Astrocyte (in vitro differentiated cells and primary cell): Measurements from ENCODE around the gene FUT2. TPM values are rescaled to one million over a fixed set of nuclear protein-coding genes. Genes with fewer than 3 reads are reported as not detected.
"Not testable (repeated sequence)": the region's sequence is repeated elsewhere in the genome, so short reads cannot be mapped to it uniquely, and the experiment has no call there.

Source experiments
- DNase-seq: peaks from one replicate; pipeline ENCODE4 v3.0.0-alpha.2; 2010; ENCODE audit warnings: low read depth
- FAIRE-seq: peaks from 2 replicates; lab custom pipeline; 2011; peaks lifted over from hg19 to GRCh38; lab: Jason Lieb, UNC
- H2AFZ ChIP-seq: 2 replicates; pipeline ENCODE4 v1.6.0; 2012; ENCODE audit warnings: low read depth, low read length, inconsistent platforms
- H3K27ac ChIP-seq: 2 replicates; pipeline ENCODE4 v1.5.1; 2011; ENCODE audit warnings: low read depth, low read length, inconsistent platforms
- H3K27me3 ChIP-seq: 2 replicates; pipeline ENCODE4 v1.6.0; 2011; ENCODE audit warnings: low read length, inconsistent platforms; ENCODE audit not compliant: insufficient read depth
- H3K36me3 ChIP-seq: 2 replicates; pipeline ENCODE4 v1.5.1; 2011; ENCODE audit warnings: low read length, inconsistent platforms; ENCODE audit not compliant: insufficient read depth
- H3K4me1 ChIP-seq: 2 replicates; pipeline ENCODE4 v1.5.1; 2011; ENCODE audit warnings: low read length, inconsistent platforms; ENCODE audit not compliant: insufficient read depth
- H3K4me2 ChIP-seq: 2 replicates; pipeline ENCODE4 v1.6.0; 2012; ENCODE audit warnings: low read length, inconsistent platforms
- H3K4me3 ChIP-seq: 2 replicates; pipeline ENCODE4 v1.5.1; 2011; ENCODE audit warnings: low read depth, mild to moderate bottlenecking, low read length, inconsistent platforms; ENCODE audit not compliant: insufficient read depth
- H3K79me2 ChIP-seq: 2 replicates; pipeline ENCODE4 v1.6.0; 2012; ENCODE audit warnings: mild to moderate bottlenecking, low read length, inconsistent platforms; ENCODE audit not compliant: insufficient read depth
- H3K9ac ChIP-seq: 2 replicates; pipeline ENCODE4 v1.6.0; 2012; ENCODE audit warnings: mild to moderate bottlenecking, low read length, inconsistent platforms
- H3K9me3 ChIP-seq: 2 replicates; pipeline ENCODE4 v1.5.1; 2012; ENCODE audit warnings: low read depth, mild to moderate bottlenecking, low read length, inconsistent platforms; ENCODE audit not compliant: insufficient read depth
- H4K20me1 ChIP-seq: 2 replicates; pipeline ENCODE4 v1.6.0; 2012; ENCODE audit warnings: low read length, inconsistent platforms; ENCODE audit not compliant: insufficient read depth
- H3K27ac Mint-ChIP-seq: one replicate; pipeline ENCODE4 v1.8.0; 2021; ENCODE audit warnings: mild to moderate bottlenecking, mixed read lengths; ENCODE audit not compliant: unreplicated experiment
- H3K27me3 Mint-ChIP-seq: one replicate; pipeline ENCODE4 v1.8.0; 2021; ENCODE audit warnings: low read depth, mixed read lengths; ENCODE audit not compliant: unreplicated experiment
- H3K36me3 Mint-ChIP-seq: one replicate; pipeline ENCODE4 v1.8.0; 2021; ENCODE audit warnings: low read depth, mixed read lengths; ENCODE audit not compliant: unreplicated experiment
- H3K4me1 Mint-ChIP-seq: one replicate; pipeline ENCODE4 v1.8.0; 2021; ENCODE audit warnings: low read depth, mixed read lengths; ENCODE audit not compliant: unreplicated experiment
- H3K4me3 Mint-ChIP-seq: one replicate; pipeline ENCODE4 v1.8.0; 2021; ENCODE audit warnings: mild to moderate bottlenecking, moderate library complexity, mixed read lengths; ENCODE audit not compliant: unreplicated experiment
- H3K9me3 Mint-ChIP-seq: one replicate; pipeline ENCODE4 v1.8.0; 2021; ENCODE audit warnings: mild to moderate bottlenecking, mixed read lengths; ENCODE audit not compliant: unreplicated experiment
- EZH2 ChIP-seq: IDR thresholded peaks from 2 replicates; pipeline ENCODE4 v1.6.1; 2012; ENCODE audit warnings: mild to moderate bottlenecking, low read length, inconsistent platforms; ENCODE audit not compliant: insufficient read depth
- total RNA-seq: library from RNA; stranded (reverse); gene quantifications from 2 replicates; pipeline ENCODE4 v1.2.1, GENCODE V29; 2021
- TF ChIP-seq, protein P1 (sequence below): IDR thresholded peaks from 2 replicates; pipeline ENCODE4 v1.5.1; 2011; ENCODE audit warnings: low read depth, mild to moderate bottlenecking, inconsistent platforms, low read length, moderate library complexity; ENCODE audit not compliant: insufficient read depth

FUT2 gene
- total RNA-seq, 1 donor from 2014 or later, result not detected

DNA sequence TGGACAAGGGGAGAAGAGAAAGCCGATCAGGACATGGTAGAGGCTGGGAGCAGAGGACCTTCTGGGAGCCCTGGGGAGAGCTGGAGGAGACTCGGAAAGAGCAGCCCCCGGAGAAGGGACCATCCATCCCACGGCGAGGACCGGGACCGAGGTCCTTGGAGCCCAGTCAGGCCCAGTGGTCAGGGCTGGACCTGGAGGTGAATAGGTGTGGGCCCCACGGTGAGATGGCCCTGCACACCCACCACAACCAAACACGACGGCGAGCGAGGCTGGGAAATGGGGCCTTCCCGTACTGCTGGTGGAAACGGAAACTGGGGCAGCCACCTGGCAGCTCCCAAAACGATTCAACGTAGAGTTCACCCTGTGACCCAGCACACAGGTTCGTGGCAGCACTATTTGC is 19.3 kb upstream of the FUT2 start:
- FAIRE-seq (no peak), DNase-seq (no peak)
- Mint-ChIP-seq H3K4me1 (no peaks in the 10 kb centered on the region), H3K4me3 (no peak overlapping the region), H3K9me3 (no peaks in the 10 kb centered on the region), H3K27ac (no peak overlapping the region), H3K36me3 (no peaks in the 10 kb centered on the region), H3K27me3 (peaks cover 33% of the 10 kb centered on the region)
- no peak overlapping the region for H3K27ac ChIP-seq
- no peaks in the 10 kb centered on the region for H4K20me1 ChIP-seq
- H3K4me1 ChIP-seq, result peaks cover 6% of the 10 kb centered on the region
- no peaks in the 10 kb centered on the region for H3K36me3 ChIP-seq
- H2AFZ ChIP-seq, result no peak overlapping the region
- no peaks in the 10 kb centered on the region for H3K79me2 ChIP-seq
- peaks cover 3% of the 10 kb centered on the region for H3K27me3 ChIP-seq
- TF ChIP-seq, protein P1, sequence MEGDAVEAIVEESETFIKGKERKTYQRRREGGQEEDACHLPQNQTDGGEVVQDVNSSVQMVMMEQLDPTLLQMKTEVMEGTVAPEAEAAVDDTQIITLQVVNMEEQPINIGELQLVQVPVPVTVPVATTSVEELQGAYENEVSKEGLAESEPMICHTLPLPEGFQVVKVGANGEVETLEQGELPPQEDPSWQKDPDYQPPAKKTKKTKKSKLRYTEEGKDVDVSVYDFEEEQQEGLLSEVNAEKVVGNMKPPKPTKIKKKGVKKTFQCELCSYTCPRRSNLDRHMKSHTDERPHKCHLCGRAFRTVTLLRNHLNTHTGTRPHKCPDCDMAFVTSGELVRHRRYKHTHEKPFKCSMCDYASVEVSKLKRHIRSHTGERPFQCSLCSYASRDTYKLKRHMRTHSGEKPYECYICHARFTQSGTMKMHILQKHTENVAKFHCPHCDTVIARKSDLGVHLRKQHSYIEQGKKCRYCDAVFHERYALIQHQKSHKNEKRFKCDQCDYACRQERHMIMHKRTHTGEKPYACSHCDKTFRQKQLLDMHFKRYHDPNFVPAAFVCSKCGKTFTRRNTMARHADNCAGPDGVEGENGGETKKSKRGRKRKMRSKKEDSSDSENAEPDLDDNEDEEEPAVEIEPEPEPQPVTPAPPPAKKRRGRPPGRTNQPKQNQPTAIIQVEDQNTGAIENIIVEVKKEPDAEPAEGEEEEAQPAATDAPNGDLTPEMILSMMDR, result no peak
- no peak for TF ChIP-seq EZH2
- no peaks in the 10 kb centered on the region for H3K9me3 ChIP-seq
- H3K4me2 ChIP-seq, result no peak overlapping the region
- no peak overlapping the region for H3K4me3 ChIP-seq
- H3K9ac ChIP-seq, result no peak overlapping the region

DNA sequence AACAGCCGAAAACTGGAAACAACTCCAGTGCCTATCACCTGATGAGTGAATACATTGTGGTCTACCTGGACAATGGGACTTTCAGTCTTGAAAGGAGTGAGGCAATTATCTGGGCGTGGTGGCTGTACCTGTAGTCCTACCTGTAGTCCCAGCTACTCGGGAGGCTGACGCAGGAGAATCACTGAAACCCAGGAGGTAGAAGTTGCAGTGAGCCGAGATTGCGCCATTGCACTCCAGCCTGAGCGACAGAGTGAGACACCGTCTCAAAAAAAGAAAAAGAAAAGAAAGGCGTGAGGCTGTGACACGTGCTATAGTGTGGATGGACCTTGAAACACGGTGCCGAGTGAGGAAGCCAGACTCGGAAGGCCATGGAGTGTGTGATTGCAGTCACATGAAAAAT is 18.9 kb upstream of the FUT2 start:
- H3K4me3 Mint-ChIP-seq, result no peak overlapping the region
- H3K4me3 ChIP-seq, result no peak overlapping the region

DNA sequence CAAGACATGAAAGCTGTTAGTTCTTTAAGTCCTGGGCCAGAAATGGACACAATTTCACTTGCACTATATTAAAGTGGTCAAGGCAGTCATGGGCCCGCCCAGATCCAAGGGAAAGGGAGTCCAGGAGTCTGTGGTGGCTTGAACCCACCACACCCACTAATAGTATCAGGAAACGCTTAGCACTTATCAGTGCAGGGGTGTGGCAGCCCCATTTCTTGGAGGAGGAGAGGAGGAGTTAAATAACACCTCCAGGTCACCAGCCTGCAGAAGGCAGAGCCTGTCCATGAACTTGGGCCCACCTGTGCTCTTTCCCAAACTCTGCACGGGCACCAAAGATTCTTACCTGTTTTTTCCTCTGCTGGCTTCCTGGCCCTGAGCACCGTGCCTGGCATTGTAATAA is 17.6 kb upstream of the FUT2 start:
- Histone ChIP-seq H3K27ac (no peak overlapping the region), H3K4me2 (no peak overlapping the region), H3K4me1 (peaks cover 6% of the 10 kb centered on the region), H4K20me1 (no peaks in the 10 kb centered on the region), H3K36me3 (no peaks in the 10 kb centered on the region), H3K9me3 (no peaks in the 10 kb centered on the region), H3K27me3 (peaks cover 3% of the 10 kb centered on the region), H3K4me3 (no peak overlapping the region), H3K79me2 (no peaks in the 10 kb centered on the region), H2AFZ (no peak overlapping the region), H3K9ac (no peak overlapping the region)
- H3K4me1 Mint-ChIP-seq, result no peaks in the 10 kb centered on the region
- peaks cover 30% of the 10 kb centered on the region for H3K27me3 Mint-ChIP-seq
- H3K36me3 Mint-ChIP-seq, result no peaks in the 10 kb centered on the region
- no peak for DNase-seq
- no peaks in the 10 kb centered on the region for H3K9me3 Mint-ChIP-seq
- TF ChIP-seq EZH2, result no peak
- TF ChIP-seq, protein P1, result no peak
- no peak for FAIRE-seq
- no peak overlapping the region for H3K4me3 Mint-ChIP-seq
- H3K27ac Mint-ChIP-seq, result no peak overlapping the region

More for the DNA sequence above, 18.9 kb upstream of the FUT2 start:
- Mint-ChIP-seq H3K9me3 (no peaks in the 10 kb centered on the region), H3K27me3 (peaks cover 33% of the 10 kb centered on the region), H3K27ac (no peak overlapping the region), H3K4me1 (no peaks in the 10 kb centered on the region), H3K36me3 (no peaks in the 10 kb centered on the region)
- H3K27ac ChIP-seq, result no peak overlapping the region
- no peak overlapping the region for H3K4me2 ChIP-seq
- peaks cover 3% of the 10 kb centered on the region for H3K27me3 ChIP-seq
- H2AFZ ChIP-seq, result no peak overlapping the region
- TF ChIP-seq, protein P1, result no peak
- no peak for TF ChIP-seq EZH2
- H3K9ac ChIP-seq, result no peak overlapping the region
- no peak for FAIRE-seq
- H4K20me1 ChIP-seq, result no peaks in the 10 kb centered on the region
- no peaks in the 10 kb centered on the region for H3K36me3 ChIP-seq
- H3K9me3 ChIP-seq, result no peaks in the 10 kb centered on the region
- no peaks in the 10 kb centered on the region for H3K79me2 ChIP-seq
- peaks cover 6% of the 10 kb centered on the region for H3K4me1 ChIP-seq
- no peak for DNase-seq

DNA sequence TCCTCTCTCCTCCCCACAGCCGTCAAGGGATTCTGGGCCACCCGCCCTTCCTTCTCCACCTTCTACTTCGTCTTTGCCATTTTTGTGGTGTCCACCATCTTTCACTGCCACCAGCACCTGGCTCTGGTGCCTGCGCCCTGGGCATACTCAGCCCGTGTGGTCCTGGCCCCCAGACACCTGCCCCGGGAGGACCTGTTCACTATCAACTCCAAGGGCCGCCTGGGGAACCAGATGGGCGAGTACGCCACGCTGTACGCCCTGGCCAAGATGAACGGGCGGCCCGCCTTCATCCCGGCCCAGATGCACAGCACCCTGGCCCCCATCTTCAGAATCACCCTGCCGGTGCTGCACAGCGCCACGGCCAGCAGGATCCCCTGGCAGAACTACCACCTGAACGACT is 15.8 kb upstream of the FUT2 start:
- not testable (repeated sequence) for H3K27ac Mint-ChIP-seq, FAIRE-seq, H3K9me3 Mint-ChIP-seq, H3K36me3 ChIP-seq, H3K4me3 ChIP-seq, H4K20me1 ChIP-seq, H3K4me2 ChIP-seq, H3K4me1 Mint-ChIP-seq, H3K27ac ChIP-seq, H3K4me3 Mint-ChIP-seq, H3K9me3 ChIP-seq, H3K36me3 Mint-ChIP-seq, H2AFZ ChIP-seq, H3K79me2 ChIP-seq, DNase-seq, H3K4me1 ChIP-seq, H3K9ac ChIP-seq
- peaks cover 31% of the 10 kb centered on the region for H3K27me3 Mint-ChIP-seq
- H3K27me3 ChIP-seq, result peaks cover 10% of the 10 kb centered on the region
